B cell (primary cell): Measurements from ENCODE around the gene CHRNG. TPM values are rescaled to one million over a fixed set of nuclear protein-coding genes. Genes with fewer than 3 reads are reported as not detected.

Source experiments
- ATAC-seq: fragments of 200-7000 bp; cut with Tn5 transposase; one replicate; pipeline ENCODE4 v1.10.0; 2021; ENCODE audit warnings: low read depth, mild to moderate bottlenecking, moderate number of reproducible peaks, moderate library complexity
- CTCF ChIA-PET: fragments of 350-600 bp; sonication (Branson Sonifier 250); formaldehyde crosslinking; loops from one replicate; lab custom pipeline; 2021; ENCODE audit warnings: antibody characterized with exemption, inconsistent platforms; lab: Charles Lee
- POLR2A ChIA-PET: fragments of 350-600 bp; sonication (Branson Sonifier 250); formaldehyde crosslinking; loops from one replicate; lab custom pipeline; 2021; ENCODE audit warnings: antibody characterized with exemption; lab: Charles Lee
- DNase-seq: peaks from one replicate; pipeline ENCODE4 v3.0.0; 2013
- H2AFZ ChIP-seq: 2 replicates; pipeline ENCODE4 v1.6.1; 2012; ENCODE audit warnings: mild to moderate bottlenecking, low read depth, low read length; ENCODE audit not compliant: insufficient read depth, poor library complexity, severe bottlenecking
- H3K27ac ChIP-seq, 2 donors: 1 replicate in 1 of 2; 2 replicates in 1 of 2; pipeline ENCODE4 v1.5.1; 2012 to 2013; ENCODE audit warnings: low read length in 2 of 2, mild to moderate bottlenecking in 2 of 2, moderate library complexity in 1 of 2
- H3K27me3 ChIP-seq, 4 experiments: fragments of 200-600 bp in 1 of 4; sonication (generic) in 1 of 4; replicated peaks in 1 of 4; 1 replicate in 2 of 4; 2 replicates in 2 of 4; pipeline versions ENCODE4 v1.6.1 to v1.7.0; 2013 to 2016; ENCODE audit warnings: low read length in 3 of 4, mild to moderate bottlenecking in 2 of 4, mixed read lengths in 1 of 4, moderate library complexity in 1 of 4; ENCODE audit not compliant: insufficient read depth in 4 of 4, control insufficient read depth in 3 of 4; ENCODE audit errors: control extremely low read depth in 1 of 4
- H3K36me3 ChIP-seq, 2 experiments: replicated peaks in 1 of 2; 1 replicate in 1 of 2; 2 replicates in 1 of 2; pipeline versions ENCODE4 v1.6.1 to v1.7.1; 2013; ENCODE audit warnings: low read length in 1 of 2; ENCODE audit not compliant: insufficient read depth in 2 of 2, control insufficient read depth in 1 of 2; ENCODE audit errors: control extremely low read depth in 1 of 2, extremely low read depth in 1 of 2
- H3K4me1 ChIP-seq, 2 donors: fragments of 200-600 bp in 1 of 2; sonication (generic) in 1 of 2; 1 replicate in 1 of 2; 2 replicates in 1 of 2; pipeline versions ENCODE4 v1.5.1 to v1.6.1; 2013 to 2017; ENCODE audit warnings: low read length in 2 of 2; ENCODE audit not compliant: control insufficient read depth in 2 of 2, insufficient read depth in 2 of 2
- H3K4me2 ChIP-seq: replicated peaks from 2 replicates; pipeline ENCODE3; 2012; ENCODE audit warnings: mild to moderate bottlenecking, low read depth, low read length; ENCODE audit not compliant: poor library complexity, severe bottlenecking
- H3K4me3 ChIP-seq, 5 experiments: fragments of 200-600 bp in 1 of 5; sonication (generic) in 1 of 5; 1 replicate in 3 of 5; 2 replicates in 2 of 5; pipeline versions ENCODE4 v1.5.1 to v1.7.0; 2011 to 2016; ENCODE audit warnings: low read length in 4 of 5, mild to moderate bottlenecking in 4 of 5, low read depth in 2 of 5, control low read depth in 1 of 5, moderate library complexity in 1 of 5; ENCODE audit not compliant: insufficient read depth in 1 of 5; ENCODE audit errors: control extremely low read depth in 1 of 5, extremely low read depth in 1 of 5
- H3K79me2 ChIP-seq: fragments of 200-600 bp; sonication (generic); one replicate; pipeline ENCODE4 v1.6.0; 2016; ENCODE audit warnings: low read length; ENCODE audit not compliant: control insufficient read depth, insufficient read depth
- H3K9ac ChIP-seq: fragments of 200-600 bp; sonication (generic); 2 replicates; pipeline ENCODE4 v1.6.1; 2017; ENCODE audit warnings: mild to moderate bottlenecking, low read length, moderate library complexity
- H3K9me3 ChIP-seq, 3 donors: one replicate each; pipeline versions ENCODE4 v1.6.1 to v1.7.1; 2013; ENCODE audit warnings: low read length in 2 of 3; ENCODE audit not compliant: control insufficient read depth in 2 of 3, insufficient read depth in 1 of 3; ENCODE audit errors: control extremely low read depth in 1 of 3
- H4K20me1 ChIP-seq: 2 replicates; pipeline ENCODE4 v1.6.0; 2012; ENCODE audit warnings: mild to moderate bottlenecking, low read length; ENCODE audit not compliant: insufficient read depth, control insufficient read depth, poor library complexity, severe bottlenecking
- H3K27ac Mint-ChIP-seq: one replicate; pipeline ENCODE4 v1.8.0; 2021; ENCODE audit warnings: mixed read lengths
- H3K27me3 Mint-ChIP-seq: one replicate; pipeline ENCODE4 v1.8.0; 2021; ENCODE audit warnings: mixed read lengths
- H3K4me1 Mint-ChIP-seq: one replicate; pipeline ENCODE4 v1.8.0; 2021; ENCODE audit warnings: mixed read lengths
- H3K4me3 Mint-ChIP-seq: one replicate; pipeline ENCODE4 v1.8.0; 2021; ENCODE audit warnings: mixed read lengths
- H3K9me3 Mint-ChIP-seq: one replicate; pipeline ENCODE4 v1.8.0; 2022; ENCODE audit warnings: mixed read lengths; ENCODE audit not compliant: insufficient read depth
- CTCF ChIP-seq: fragments of 200-600 bp; IDR thresholded peaks from one replicate; pipeline ENCODE4 v1.8.0; 2022; ENCODE audit warnings: antibody characterized with exemption, mild to moderate bottlenecking
- EZH2 ChIP-seq: IDR thresholded peaks from 2 replicates; pipeline ENCODE4 v1.6.1; 2012; ENCODE audit warnings: borderline replicate concordance, low read depth, mild to moderate bottlenecking, moderate library complexity, low read length; ENCODE audit not compliant: insufficient read depth, poor library complexity, severe bottlenecking
- WGBS: methylation state at CpG from one replicate; pipeline ENCODE4 v1.1.5; 2013; ENCODE audit warnings: missing lambda C conversion rate; ENCODE audit not compliant: insufficient coverage; 5-methylcytosine and 5-hydroxymethylcytosine counted together
- intact Hi-C: fragments of 100-400 bp; cut with micrococcal nuclease; formaldehyde crosslinking; loops from one replicate; pipeline ENCODE4 v1.10.0; 2022
- polyA plus RNA-seq: library from polyadenylated mRNA; depleted of rRNA; stranded (reverse); fragments of >200 nt; gene quantifications from 2 replicates; pipeline ENCODE4 v1.2.3, GENCODE V29; 2012
- total RNA-seq, 2 donors: library from RNA; stranded (reverse); fragments of 120-200 nt in 1 of 2; gene quantifications; 1 replicate in 1 of 2; 2 replicates in 1 of 2; pipeline versions ENCODE4 v1.2.3 to v1.2.4, GENCODE V29; 2013 to 2022

The CHRNG gene
- total and polyA plus RNA-seq, 2 donors (not counting 1 experiment from before 2014, with no cell fraction given), result not detected

- POLR2A ChIA-PET, result no interaction called here
These were observed 5.4 kb upstream of the CHRNG start for GRCh38 chr2:232533944-232534710.

More at GRCh38 chr2:232533944-232534710, 5.4 kb upstream of the CHRNG start:
- 90% methylated on average over 13 of the region's 13 CpGs for WGBS
- no peak overlapping the region for H2AFZ ChIP-seq
- no peak overlapping the region for H3K4me2 ChIP-seq
- peaks cover 5% of the 10 kb centered on the region for H3K9me3 Mint-ChIP-seq
- H3K27me3 ChIP-seq, result peaks cover 0 to 17% (median 7%) of the 10 kb centered on the region in 4 experiments
- intact Hi-C loops, result no loop called here
- H3K4me3 Mint-ChIP-seq, result no peak overlapping the region
- H3K27me3 Mint-ChIP-seq, result peaks cover 34% of the 10 kb centered on the region
- no peak for DNase-seq
- CTCF ChIA-PET, result no interaction called here
- H3K9me3 ChIP-seq, result peaks cover 0 to 18% (median 7%) of the 10 kb centered on the region in 3 donors
- H4K20me1 ChIP-seq, result no peaks in the 10 kb centered on the region
- H3K79me2 ChIP-seq, result no peaks in the 10 kb centered on the region
- H3K27ac ChIP-seq, result no peak overlapping the region
- peaks cover 0 to 5% of the 10 kb centered on the region in 2 donors for H3K4me1 ChIP-seq
- no peak overlapping the region for H3K27ac Mint-ChIP-seq
- no peaks in the 10 kb centered on the region for H3K36me3 ChIP-seq
- no peak overlapping the region for H3K9ac ChIP-seq
- no peak overlapping the region for H3K4me3 ChIP-seq
- no peak for ATAC-seq
- TF ChIP-seq EZH2 (no peak), CTCF (no peak)
- peaks cover 8% of the 10 kb centered on the region for H3K4me1 Mint-ChIP-seq
